Body of pancreas (tissue), 4 donors: Measurements from ENCODE around the gene SFTPA2.

Experiments
- POLR2A ChIP-seq, 3 donors: fragments of 450-650 bp; IDR thresholded peaks; one replicate each; pipeline ENCODE4 v1.6.1; 2016; ENCODE audit warnings: antibody characterized with exemption in 3 of 3, mild to moderate bottlenecking in 2 of 3
- TF ChIP-seq, protein P1 (sequence below), 7 experiments: fragments of 450-650 bp in 4 of 7; fragments of 200-600 bp in 3 of 7; sonication (generic) in 3 of 7; IDR thresholded peaks; one replicate each; pipeline ENCODE4 v1.5.1; 2016 to 2019; ENCODE audit warnings: antibody characterized with exemption in 7 of 7

DNA sequence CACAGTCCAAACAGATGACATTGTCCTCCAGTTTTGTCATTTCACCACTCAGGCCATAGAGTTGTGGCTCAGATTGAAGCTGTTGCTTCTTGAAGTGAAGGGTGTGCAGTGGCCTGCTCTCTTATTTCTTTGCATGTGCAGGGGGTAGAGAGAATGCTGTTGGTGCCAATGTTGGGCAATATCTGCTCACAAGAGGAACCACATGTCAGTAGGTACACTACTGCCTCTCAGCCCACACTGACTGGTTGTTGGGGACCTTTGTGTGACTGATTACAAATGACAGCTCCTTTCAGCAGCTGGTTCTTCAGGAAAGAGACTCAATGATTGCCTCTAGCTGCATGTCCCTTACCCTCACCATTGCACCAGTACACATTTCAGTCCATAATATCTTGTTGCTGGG is 28.6 kb upstream of the SFTPA2 start:
- no peak for TF ChIP-seq POLR2A (IDR thresholded peaks at IDR 0.05)
- TF ChIP-seq, protein P1, sequence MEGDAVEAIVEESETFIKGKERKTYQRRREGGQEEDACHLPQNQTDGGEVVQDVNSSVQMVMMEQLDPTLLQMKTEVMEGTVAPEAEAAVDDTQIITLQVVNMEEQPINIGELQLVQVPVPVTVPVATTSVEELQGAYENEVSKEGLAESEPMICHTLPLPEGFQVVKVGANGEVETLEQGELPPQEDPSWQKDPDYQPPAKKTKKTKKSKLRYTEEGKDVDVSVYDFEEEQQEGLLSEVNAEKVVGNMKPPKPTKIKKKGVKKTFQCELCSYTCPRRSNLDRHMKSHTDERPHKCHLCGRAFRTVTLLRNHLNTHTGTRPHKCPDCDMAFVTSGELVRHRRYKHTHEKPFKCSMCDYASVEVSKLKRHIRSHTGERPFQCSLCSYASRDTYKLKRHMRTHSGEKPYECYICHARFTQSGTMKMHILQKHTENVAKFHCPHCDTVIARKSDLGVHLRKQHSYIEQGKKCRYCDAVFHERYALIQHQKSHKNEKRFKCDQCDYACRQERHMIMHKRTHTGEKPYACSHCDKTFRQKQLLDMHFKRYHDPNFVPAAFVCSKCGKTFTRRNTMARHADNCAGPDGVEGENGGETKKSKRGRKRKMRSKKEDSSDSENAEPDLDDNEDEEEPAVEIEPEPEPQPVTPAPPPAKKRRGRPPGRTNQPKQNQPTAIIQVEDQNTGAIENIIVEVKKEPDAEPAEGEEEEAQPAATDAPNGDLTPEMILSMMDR (IDR thresholded peaks at IDR 0.05): no peak
